Mesenchymal stem cell (in vitro differentiated cells and primary cell): ENCODE measurements around the gene IL18RAP. TPM values are rescaled to one million over a fixed set of nuclear protein-coding genes. Genes with fewer than 3 reads are reported as not detected.

Experiments
- DNase-seq: peaks from one replicate; pipeline ENCODE4 v3.0.0-alpha.2; 2013
- H2AFZ ChIP-seq: one replicate; pipeline ENCODE4 v1.6.1; 2013; ENCODE audit warnings: low read depth, mild to moderate bottlenecking, control low read depth, inconsistent platforms, low read length, moderate library complexity
- H2AK5ac ChIP-seq: 2 replicates; pipeline ENCODE4 v1.6.1; 2013; ENCODE audit warnings: low read length, moderate library complexity, mild to moderate bottlenecking, inconsistent platforms; ENCODE audit not compliant: severe bottlenecking
- H2BK120ac ChIP-seq: one replicate; pipeline ENCODE4 v1.6.1; 2013; ENCODE audit warnings: low read depth, mild to moderate bottlenecking, inconsistent platforms, low read length, moderate library complexity
- H2BK12ac ChIP-seq, 2 experiments: one replicate each; pipeline ENCODE4 v1.6.1; 2013; ENCODE audit warnings: inconsistent platforms in 2 of 2, low read length in 2 of 2, mild to moderate bottlenecking in 2 of 2, moderate library complexity in 2 of 2, control low read depth in 1 of 2
- H2BK15ac ChIP-seq: one replicate; pipeline ENCODE4 v1.6.1; 2013; ENCODE audit warnings: mild to moderate bottlenecking, low read depth, inconsistent platforms; ENCODE audit not compliant: poor library complexity, severe bottlenecking
- H2BK5ac ChIP-seq: 2 replicates; pipeline ENCODE4 v1.6.1; 2013; ENCODE audit warnings: low read depth, mild to moderate bottlenecking, low read length, control low read depth, inconsistent platforms; ENCODE audit not compliant: poor library complexity, severe bottlenecking
- H3K14ac ChIP-seq, 2 experiments: one replicate each; pipeline ENCODE4 v1.6.1; 2013; ENCODE audit warnings: inconsistent platforms in 2 of 2, low read length in 2 of 2, control low read depth in 1 of 2, mild to moderate bottlenecking in 1 of 2, moderate library complexity in 1 of 2
- H3K18ac ChIP-seq, 2 experiments: one replicate each; pipeline ENCODE4 v1.6.1; 2013; ENCODE audit warnings: inconsistent platforms in 2 of 2, low read length in 2 of 2, control low read depth in 1 of 2, low read depth in 1 of 2, mild to moderate bottlenecking in 1 of 2
- H3K23ac ChIP-seq, 2 experiments: one replicate each; pipeline ENCODE4 v1.6.1; 2013; ENCODE audit warnings: inconsistent platforms in 2 of 2, low read length in 2 of 2, mild to moderate bottlenecking in 2 of 2, moderate library complexity in 2 of 2, control low read depth in 1 of 2
- H3K27ac ChIP-seq: 2 replicates; pipeline ENCODE4 v1.5.1; 2013; ENCODE audit warnings: mild to moderate bottlenecking, moderate library complexity, low read length, control low read depth, inconsistent platforms; ENCODE audit not compliant: poor library complexity, severe bottlenecking
- H3K27me3 ChIP-seq, 2 experiments: 2 replicates each; pipeline versions ENCODE4 v1.6.1 to v1.7.0; 2013; ENCODE audit warnings: low read length in 2 of 2, mild to moderate bottlenecking in 2 of 2, moderate library complexity in 2 of 2, control low read depth in 1 of 2, inconsistent platforms in 1 of 2; ENCODE audit not compliant: control insufficient read depth in 1 of 2, insufficient read depth in 1 of 2
- H3K36me3 ChIP-seq, 2 experiments: 2 replicates each; pipeline versions ENCODE4 v1.6.1 to v1.7.0; 2013; ENCODE audit warnings: low read length in 2 of 2, control low read depth in 1 of 2, inconsistent platforms in 1 of 2, low read depth in 1 of 2, mild to moderate bottlenecking in 1 of 2; ENCODE audit not compliant: insufficient read depth in 2 of 2, control insufficient read depth in 1 of 2
- H3K4ac ChIP-seq, 2 experiments: one replicate each; pipeline ENCODE4 v1.6.1; 2013; ENCODE audit warnings: inconsistent platforms in 2 of 2, low read length in 2 of 2, mild to moderate bottlenecking in 2 of 2, moderate library complexity in 2 of 2, control low read depth in 1 of 2, low read depth in 1 of 2
- H3K4me1 ChIP-seq: 2 replicates; pipeline ENCODE4 v1.6.1; 2013; ENCODE audit warnings: low read depth, low read length, control low read depth; ENCODE audit not compliant: control insufficient read depth, insufficient read depth
- H3K4me2 ChIP-seq: 2 replicates; pipeline ENCODE4 v1.6.1; 2013; ENCODE audit warnings: low read length, mild to moderate bottlenecking, inconsistent platforms; ENCODE audit not compliant: poor library complexity, severe bottlenecking
- H3K4me3 ChIP-seq, 2 experiments: 2 replicates each; pipeline versions ENCODE4 v1.5.1 to v1.7.0; 2013; ENCODE audit warnings: low read length in 2 of 2, mild to moderate bottlenecking in 2 of 2, control low read depth in 1 of 2, low read depth in 1 of 2; ENCODE audit not compliant: insufficient read depth in 1 of 2
- H3K79me1 ChIP-seq: replicated peaks from 2 replicates; pipeline ENCODE4 v1.6.1; 2013; ENCODE audit warnings: mild to moderate bottlenecking, control low read depth, low read length, inconsistent platforms; ENCODE audit not compliant: poor library complexity, severe bottlenecking
- H3K9ac ChIP-seq: 2 replicates; pipeline ENCODE4 v1.7.0; 2013; ENCODE audit warnings: mild to moderate bottlenecking, low read length, moderate library complexity
- H3K9me3 ChIP-seq: 2 replicates; pipeline ENCODE4 v1.7.0; 2013; ENCODE audit warnings: mild to moderate bottlenecking, low read length; ENCODE audit not compliant: control insufficient read depth
- H4K8ac ChIP-seq: one replicate; pipeline ENCODE4 v1.6.1; 2013; ENCODE audit warnings: inconsistent platforms, mild to moderate bottlenecking, low read length, moderate library complexity
- H4K91ac ChIP-seq: one replicate; pipeline ENCODE4 v1.6.1; 2013; ENCODE audit warnings: mild to moderate bottlenecking, low read length, inconsistent platforms
- WGBS: methylation state at CpG from one replicate; pipeline ENCODE4 v1.1.7; 2013; ENCODE audit warnings: mixed read lengths; 5-methylcytosine and 5-hydroxymethylcytosine counted together
- small RNA-seq: library from polyadenylated mRNA; stranded (forward); fragments of <200 nt; extraction: miRNeasy Mini kit (QIAGEN cat#:217004); gene quantifications from one replicate; pipeline ENCODE3, GENCODE V24; 2013; ENCODE audit warnings: low read depth

Gene IL18RAP

GRCh38 chr2:102498414-102498813 is 75.5 kb downstream of the IL18RAP start:
- H3K27ac ChIP-seq = no peak overlapping the region

GRCh38 chr2:102499558-102499957 is 76.6 kb downstream of the IL18RAP start:
- H4K8ac ChIP-seq = no peak overlapping the region
- WGBS = no CpG with 5 or more reads among the region's 1 CpG
- H2AFZ ChIP-seq = no peak overlapping the region
- H3K4me3 ChIP-seq = no peak overlapping the region
- H3K27me3 ChIP-seq = peaks cover 0 to 18% of the 10 kb centered on the region in 2 experiments
- H4K91ac ChIP-seq = no peak overlapping the region
- H3K23ac ChIP-seq = no peak overlapping the region
- no peak overlapping the region for H3K9ac ChIP-seq
- H2BK120ac ChIP-seq = no peak overlapping the region
- H2BK15ac ChIP-seq = no peak overlapping the region
- no peak overlapping the region for H2BK5ac ChIP-seq
- no peaks in the 10 kb centered on the region for H3K4me1 ChIP-seq
- H3K36me3 ChIP-seq = no peaks in the 10 kb centered on the region
- no peak overlapping the region for H2AK5ac ChIP-seq
- DNase-seq = no peak
- H2BK12ac ChIP-seq = no peak overlapping the region
- H3K9me3 ChIP-seq = no peaks in the 10 kb centered on the region
- H3K18ac ChIP-seq = no peak overlapping the region
- H3K4ac ChIP-seq = no peak overlapping the region
- no peak overlapping the region for H3K27ac ChIP-seq
- no peak overlapping the region for H3K14ac ChIP-seq
- no peaks in the 10 kb centered on the region for H3K79me1 ChIP-seq
- H3K4me2 ChIP-seq = no peak overlapping the region

More at GRCh38 chr2:102498414-102498813, 75.5 kb downstream of the IL18RAP start:
- no peak overlapping the region for H2BK12ac ChIP-seq
- H3K9me3 ChIP-seq = no peaks in the 10 kb centered on the region
- H3K4ac ChIP-seq = no peak overlapping the region
- H4K8ac ChIP-seq = no peak overlapping the region
- DNase-seq = no peak
- H3K79me1 ChIP-seq = no peaks in the 10 kb centered on the region
- H3K14ac ChIP-seq = no peak overlapping the region
- WGBS = 90% methylated on average over 1 of the region's 2 CpGs
- no peak overlapping the region for H3K4me2 ChIP-seq
- no peak overlapping the region for H3K23ac ChIP-seq
- no peak overlapping the region for H3K9ac ChIP-seq
- no peak overlapping the region for H2AK5ac ChIP-seq
- H3K27me3 ChIP-seq = peaks cover 0 to 14% of the 10 kb centered on the region in 2 experiments
- no peaks in the 10 kb centered on the region for H3K4me1 ChIP-seq
- no peak overlapping the region for H2AFZ ChIP-seq
- H2BK120ac ChIP-seq = no peak overlapping the region
- H3K4me3 ChIP-seq = no peak overlapping the region
- H2BK15ac ChIP-seq = no peak overlapping the region
- H3K18ac ChIP-seq = no peak overlapping the region
- no peaks in the 10 kb centered on the region for H3K36me3 ChIP-seq
- H2BK5ac ChIP-seq = no peak overlapping the region
- no peak overlapping the region for H4K91ac ChIP-seq

Small RNAs within 50 kb of the gene (small RNA-seq; reads per million reads assigned to genes)
- not detected for gene MIR4772
